GM10266 (cell line): ENCODE measurements around the gene FHOD3.

Experiments used
- DNase-seq: peaks from one replicate; pipeline ENCODE4 v3.0.0; 2012; ENCODE audit errors: extremely low spot score
- TF ChIP-seq, protein P1 (sequence below): IDR thresholded peaks from 2 replicates; pipeline ENCODE4 v1.5.1; 2012; ENCODE audit warnings: mild to moderate bottlenecking, low read depth; ENCODE audit not compliant: control insufficient read depth, insufficient read depth; ENCODE audit errors: missing control alignments

The FHOD3 gene

DNA sequence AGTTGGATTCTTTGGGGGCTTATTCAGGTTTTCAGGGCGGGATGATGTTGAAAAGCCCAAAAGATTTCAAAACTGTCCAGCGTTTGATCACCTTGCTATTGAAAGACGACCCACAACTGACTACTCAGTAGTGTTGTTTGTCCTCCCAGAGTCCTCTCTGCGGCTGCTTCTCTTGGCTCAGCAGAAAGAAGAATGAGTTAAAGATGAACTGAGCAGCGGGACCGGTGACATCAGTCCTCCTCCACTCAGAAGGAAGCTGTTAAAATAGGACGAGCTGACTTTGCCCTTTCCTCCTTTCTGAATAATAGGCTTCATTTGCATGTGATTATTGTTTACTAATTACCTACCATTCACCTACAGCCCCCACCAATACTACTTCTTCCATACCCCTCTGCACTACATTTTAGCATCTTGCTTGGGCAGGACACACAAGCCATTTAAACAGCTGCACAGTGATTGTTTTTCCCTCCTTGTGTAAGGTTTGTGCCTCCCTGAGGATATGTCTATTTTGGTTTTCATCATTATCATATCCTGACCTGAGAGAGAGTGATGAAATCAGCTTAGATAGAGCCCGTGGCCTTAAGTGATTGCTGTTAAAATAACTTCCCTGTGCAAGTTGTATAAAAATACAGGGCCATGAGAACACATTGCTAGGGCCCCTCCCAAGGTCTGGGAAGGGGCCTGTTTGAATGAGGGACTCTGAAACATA lies 261.8 kb downstream of the FHOD3 start:
- DNase-seq: no peak
- TF ChIP-seq, protein P1, sequence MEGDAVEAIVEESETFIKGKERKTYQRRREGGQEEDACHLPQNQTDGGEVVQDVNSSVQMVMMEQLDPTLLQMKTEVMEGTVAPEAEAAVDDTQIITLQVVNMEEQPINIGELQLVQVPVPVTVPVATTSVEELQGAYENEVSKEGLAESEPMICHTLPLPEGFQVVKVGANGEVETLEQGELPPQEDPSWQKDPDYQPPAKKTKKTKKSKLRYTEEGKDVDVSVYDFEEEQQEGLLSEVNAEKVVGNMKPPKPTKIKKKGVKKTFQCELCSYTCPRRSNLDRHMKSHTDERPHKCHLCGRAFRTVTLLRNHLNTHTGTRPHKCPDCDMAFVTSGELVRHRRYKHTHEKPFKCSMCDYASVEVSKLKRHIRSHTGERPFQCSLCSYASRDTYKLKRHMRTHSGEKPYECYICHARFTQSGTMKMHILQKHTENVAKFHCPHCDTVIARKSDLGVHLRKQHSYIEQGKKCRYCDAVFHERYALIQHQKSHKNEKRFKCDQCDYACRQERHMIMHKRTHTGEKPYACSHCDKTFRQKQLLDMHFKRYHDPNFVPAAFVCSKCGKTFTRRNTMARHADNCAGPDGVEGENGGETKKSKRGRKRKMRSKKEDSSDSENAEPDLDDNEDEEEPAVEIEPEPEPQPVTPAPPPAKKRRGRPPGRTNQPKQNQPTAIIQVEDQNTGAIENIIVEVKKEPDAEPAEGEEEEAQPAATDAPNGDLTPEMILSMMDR: no peak

DNA sequence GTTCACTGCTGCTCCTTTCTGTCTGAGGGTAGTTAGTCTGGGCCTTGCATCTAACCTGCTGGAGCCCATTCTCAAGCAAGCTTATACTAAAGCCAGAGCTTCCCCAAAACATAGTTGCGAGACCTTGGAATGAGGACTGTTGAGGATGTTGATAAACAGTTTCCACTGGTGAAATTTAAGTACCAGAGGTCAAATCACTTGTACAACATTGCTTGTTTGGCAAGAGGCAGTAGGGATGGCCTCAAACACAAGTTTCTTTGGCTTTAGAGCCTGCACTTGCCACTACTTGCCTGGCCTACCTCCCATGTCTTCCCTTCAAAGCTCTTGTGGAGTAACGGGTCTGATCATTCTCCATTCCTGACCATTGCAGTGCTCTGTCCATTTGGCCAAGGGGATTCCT lies 262.7 kb downstream of the FHOD3 start:
- TF ChIP-seq, protein P1: no peak
- no peak for DNase-seq

DNA sequence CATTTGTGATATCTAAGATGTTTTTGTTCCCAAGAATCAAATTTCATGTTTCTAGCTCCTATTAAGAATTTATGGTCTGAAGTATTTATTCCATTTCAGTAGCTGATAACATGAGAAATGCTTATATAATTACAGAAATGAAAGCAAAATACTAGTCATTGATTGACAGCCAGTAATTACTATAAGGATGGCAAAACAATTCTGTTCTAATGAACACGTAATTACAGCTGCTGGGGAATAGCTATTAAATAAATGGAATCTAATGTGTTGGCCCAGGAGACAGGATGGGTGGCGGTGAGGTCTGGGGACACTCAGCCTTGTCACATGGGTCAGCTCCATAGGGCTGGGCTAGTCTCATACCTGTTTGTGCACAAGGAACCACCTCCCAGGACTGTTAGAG lies 263.5 kb downstream of the FHOD3 start:
- DNase-seq: no peak
- TF ChIP-seq, protein P1: no peak

DNA sequence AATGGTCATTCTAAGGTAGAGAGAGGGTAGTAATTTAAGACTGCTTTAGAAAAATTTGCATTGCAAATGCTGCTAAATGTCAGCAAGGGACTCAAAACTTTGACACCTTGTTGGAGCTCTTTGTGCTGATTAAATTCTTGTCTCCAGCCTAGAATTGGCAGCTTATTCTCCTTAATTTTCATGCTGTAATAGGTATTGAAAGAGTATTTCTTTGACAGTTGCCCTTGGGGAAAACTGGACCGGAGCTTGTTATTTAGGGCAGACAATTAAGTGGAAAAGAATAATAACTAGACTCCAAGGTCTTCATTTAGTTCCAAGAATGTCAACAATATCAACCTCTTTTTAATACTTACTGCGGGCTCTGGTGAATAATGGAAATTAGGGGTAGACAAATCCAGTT lies 267.3 kb downstream of the FHOD3 start:
- TF ChIP-seq, protein P1: no peak
- DNase-seq: no peak

DNA sequence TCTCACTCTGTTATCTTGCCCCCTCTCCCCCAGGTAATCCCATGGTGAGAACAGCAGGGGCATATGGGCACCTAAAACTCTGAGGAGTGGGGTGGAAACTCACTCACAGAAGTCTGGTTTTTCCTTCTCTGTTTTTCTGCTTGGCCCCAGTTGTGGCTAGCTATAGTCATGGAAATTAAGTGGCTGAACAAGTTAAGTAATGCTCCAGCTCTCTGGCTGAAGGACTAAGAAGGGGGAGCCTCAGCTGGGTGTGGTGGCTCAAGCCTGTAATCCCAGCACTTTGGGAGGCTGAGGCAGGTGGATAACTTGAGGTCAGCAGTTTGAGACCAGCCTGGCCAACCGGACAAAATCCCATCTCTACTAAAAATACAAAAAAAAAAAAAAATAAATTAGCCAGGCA lies 270.3 kb downstream of the FHOD3 start:
- no peak for DNase-seq
- TF ChIP-seq, protein P1: no peak

DNA sequence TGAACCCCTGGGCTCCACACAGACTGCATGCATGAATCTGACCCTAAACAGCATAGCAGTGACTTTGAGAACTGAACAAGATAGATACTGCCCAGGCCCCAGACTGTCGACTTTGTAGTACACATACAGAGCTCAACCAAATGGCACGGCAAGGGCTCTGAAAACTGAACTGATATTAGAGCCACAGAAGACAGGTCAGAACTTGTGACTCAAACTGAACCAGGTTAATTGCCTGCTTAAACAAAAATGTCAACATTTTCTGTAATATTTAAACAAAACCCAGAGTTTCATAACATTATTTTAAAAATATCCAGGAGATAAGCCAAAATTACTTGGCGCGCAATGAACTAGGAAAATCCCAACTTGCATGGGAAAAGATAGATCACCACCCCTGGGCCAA lies 271.0 kb downstream of the FHOD3 start:
- TF ChIP-seq, protein P1: no peak
- no peak for DNase-seq

DNA sequence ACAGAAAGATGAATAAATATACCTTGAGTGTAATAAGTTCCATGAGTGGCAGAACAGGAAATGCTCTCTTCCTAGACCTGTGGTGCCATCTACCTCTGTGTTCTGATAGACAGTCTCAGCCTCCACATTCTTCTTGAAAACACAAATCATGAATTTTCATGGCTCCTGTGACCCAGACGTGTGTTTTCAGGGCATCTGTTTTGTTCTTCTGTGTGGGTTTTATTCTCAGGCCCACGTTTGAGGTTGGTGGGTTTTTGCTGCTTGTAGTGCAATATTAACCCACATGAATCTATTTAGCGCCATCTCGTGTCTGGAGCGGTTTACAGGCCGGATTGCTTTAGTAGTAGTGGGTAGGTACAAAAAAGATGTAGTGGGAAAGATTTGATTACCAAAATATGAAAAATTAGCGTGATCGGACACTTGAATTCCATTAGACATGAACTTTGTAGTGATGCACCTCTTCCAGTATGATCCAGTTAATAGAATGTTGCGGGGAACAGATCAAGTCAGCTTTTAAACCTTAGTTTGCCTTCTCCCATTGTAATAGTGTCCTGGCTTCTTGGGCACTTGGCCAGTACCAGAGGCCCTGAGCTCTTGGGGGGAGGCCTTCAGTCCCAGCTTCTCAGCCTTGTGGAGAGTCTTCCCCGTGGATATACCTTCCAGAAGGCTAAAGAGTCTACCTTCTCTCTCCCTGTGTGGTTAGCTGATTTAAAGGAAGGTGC lies 274.8 kb downstream of the FHOD3 start:
- TF ChIP-seq, protein P1: peak; percentile 58
- peak; percentile 17 for DNase-seq
